Stomach (tissue), 4 donors: ENCODE results near the gene NLGN1.

Source experiments
- CTCF ChIP-seq, 7 experiments: fragments of 450-650 bp in 4 of 7; fragments of 200-600 bp in 3 of 7; sonication (generic) in 3 of 7; IDR thresholded peaks; one replicate each; pipeline ENCODE4 v1.5.1; 2016 to 2019; ENCODE audit warnings: antibody characterized with exemption in 7 of 7, control low read depth in 2 of 7, mild to moderate bottlenecking in 1 of 7
- EP300 ChIP-seq: sonication (generic); formaldehyde crosslinking; IDR thresholded peaks from one replicate; pipeline ENCODE4 v1.6.1; 2017; ENCODE audit warnings: antibody characterized with exemption
- POLR2A ChIP-seq, 4 donors: fragments of 450-650 bp; IDR thresholded peaks; one replicate each; pipeline ENCODE4 v1.6.1; 2016; ENCODE audit warnings: antibody characterized with exemption in 4 of 4, control low read depth in 2 of 4, mild to moderate bottlenecking in 1 of 4, moderate library complexity in 1 of 4
- POLR2AphosphoS5 ChIP-seq, 3 donors: sonication (generic); formaldehyde crosslinking; IDR thresholded peaks; one replicate each; pipeline ENCODE4 v1.6.1; 2016; ENCODE audit warnings: antibody characterized with exemption in 3 of 3

GRCh38 chr3:174191380-174191779 lies 793.8 kb downstream of the NLGN1 start:
- TF ChIP-seq POLR2A (IDR thresholded peaks at IDR 0.05) = no peak
- no peak for TF ChIP-seq CTCF (IDR thresholded peaks at IDR 0.05)
- no peak for TF ChIP-seq POLR2AphosphoS5 (IDR thresholded peaks at IDR 0.05)
- no peak for TF ChIP-seq EP300
